Thyroid gland (tissue), 4 donors: ENCODE measurements around the gene ATXN7L1.

Experiments used
- CTCF ChIP-seq, 6 experiments: fragments of 200-600 bp in 3 of 6; fragments of 450-650 bp in 3 of 6; sonication (generic) in 3 of 6; IDR thresholded peaks; one replicate each; pipeline ENCODE4 v1.5.1; 2016 to 2019; ENCODE audit warnings: antibody characterized with exemption in 6 of 6, mild to moderate bottlenecking in 2 of 6, inconsistent platforms in 1 of 6, moderate library complexity in 1 of 6
- POLR2A ChIP-seq, 2 donors: fragments of 450-650 bp; IDR thresholded peaks; one replicate each; pipeline ENCODE4 v1.6.1; 2017; ENCODE audit warnings: antibody characterized with exemption in 2 of 2, mild to moderate bottlenecking in 2 of 2, moderate library complexity in 1 of 2

DNA sequence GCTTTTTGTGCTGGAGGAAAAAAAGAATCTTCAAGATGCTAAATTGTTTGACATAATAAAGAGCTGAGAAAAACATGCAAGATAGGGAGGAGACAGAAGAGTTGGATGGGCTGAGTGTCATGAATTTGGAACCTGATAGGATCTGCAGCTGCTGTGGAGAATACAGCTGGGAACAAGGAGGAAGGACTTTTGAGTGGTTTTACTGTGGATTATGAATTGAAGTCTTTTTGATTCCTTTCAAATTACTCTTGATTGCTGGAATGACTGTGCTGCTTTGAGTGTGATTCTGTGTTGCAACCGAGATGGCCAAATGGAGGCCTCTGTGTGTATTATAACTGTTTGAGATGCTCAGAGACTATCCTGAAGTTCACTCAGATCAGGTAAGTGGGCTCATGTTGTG is 299.1 kb downstream of the ATXN7L1 start:
- TF ChIP-seq POLR2A (IDR thresholded peaks at IDR 0.05) (no peak), CTCF (IDR thresholded peaks at IDR 0.05) (no peak)
